Endodermal cell (in vitro differentiated cells): ENCODE results near the gene HIRIP3. TPM values are rescaled to one million over a fixed set of nuclear protein-coding genes. Genes with fewer than 3 reads are reported as not detected.

Source experiments
- DNase-seq: peaks from one replicate; pipeline ENCODE4 v3.0.0-alpha.2; 2017
- H3K27ac ChIP-seq: 2 replicates; pipeline ENCODE4 v1.5.1; 2013; ENCODE audit warnings: mild to moderate bottlenecking, low read depth, low read length, moderate library complexity
- H3K27me3 ChIP-seq: 2 replicates; pipeline ENCODE4 v1.6.1; 2013; ENCODE audit warnings: mild to moderate bottlenecking, low read length, moderate library complexity; ENCODE audit not compliant: insufficient read depth, control insufficient read depth, poor library complexity, severe bottlenecking
- H3K36me3 ChIP-seq: 2 replicates; pipeline ENCODE4 v1.7.0; 2013; ENCODE audit warnings: mild to moderate bottlenecking, low read length, moderate library complexity; ENCODE audit not compliant: control insufficient read depth, insufficient read depth
- H3K4me1 ChIP-seq: one replicate; pipeline ENCODE4 v1.7.0; 2013; ENCODE audit warnings: low read length; ENCODE audit not compliant: control insufficient read depth, insufficient read depth
- H3K4me3 ChIP-seq: 2 replicates; pipeline ENCODE4 v1.5.1; 2013; ENCODE audit warnings: mild to moderate bottlenecking, low read length, moderate library complexity
- H3K9ac ChIP-seq: 2 replicates; pipeline ENCODE4 v1.6.1; 2013; ENCODE audit warnings: mild to moderate bottlenecking, low read length, moderate library complexity; ENCODE audit not compliant: poor library complexity, severe bottlenecking; ENCODE audit errors: extremely low read depth
- H3K9me3 ChIP-seq: 2 replicates; pipeline ENCODE4 v1.6.1; 2013; ENCODE audit warnings: mild to moderate bottlenecking, low read length, moderate library complexity; ENCODE audit not compliant: control insufficient read depth
- H3K27ac Mint-ChIP-seq: 2 replicates; pipeline ENCODE4 v1.8.0; 2020; ENCODE audit warnings: mixed read lengths
- H3K27me3 Mint-ChIP-seq: 2 replicates; pipeline ENCODE4 v1.8.0; 2021; ENCODE audit warnings: mild to moderate bottlenecking, mixed read lengths; ENCODE audit not compliant: insufficient read depth
- H3K36me3 Mint-ChIP-seq: 2 replicates; pipeline ENCODE4 v1.8.0; 2020; ENCODE audit warnings: low read depth, mixed read lengths
- H3K4me1 Mint-ChIP-seq: 2 replicates; pipeline ENCODE4 v1.8.0; 2020; ENCODE audit warnings: mixed read lengths
- H3K4me3 Mint-ChIP-seq: 2 replicates; pipeline ENCODE4 v1.8.0; 2020; ENCODE audit warnings: mild to moderate bottlenecking, moderate library complexity, mixed read lengths
- H3K9me3 Mint-ChIP-seq: 2 replicates; pipeline ENCODE4 v1.8.0; 2020; ENCODE audit warnings: mild to moderate bottlenecking, mixed read lengths
- CTCF ChIP-seq: fragments of 200-600 bp; sonication (generic); conservative IDR thresholded peaks from 2 replicates; pipeline ENCODE4 v1.5.0; 2021; ENCODE audit warnings: antibody characterized with exemption, mild to moderate bottlenecking
- whole genome bisulfite sequencing, 2 experiments: methylation state at CpG; one replicate each; pipeline versions ENCODE4 v1.1.5 to v1.1.7; 2013; ENCODE audit warnings: missing lambda C conversion rate in 2 of 2, mixed read lengths in 1 of 2; ENCODE audit not compliant: insufficient coverage in 1 of 2, insufficient read length in 1 of 2; 5-methylcytosine and 5-hydroxymethylcytosine counted together
- total RNA-seq, 2 donors: library from RNA; stranded (reverse); fragmentation: NEBNext Ultra II Directional in 1 of 2; extraction: Animal tissue kit (Norgen Biotek cat#: 25700) in 1 of 2; gene quantifications; 2 replicates in 1 of 2; 3 replicates in 1 of 2; pipeline ENCODE4 v1.2.1, GENCODE V29; 2021

Gene HIRIP3
- total RNA-seq, 2 donors from 2014 or later = 9.4 to 13.9 TPM

DNA sequence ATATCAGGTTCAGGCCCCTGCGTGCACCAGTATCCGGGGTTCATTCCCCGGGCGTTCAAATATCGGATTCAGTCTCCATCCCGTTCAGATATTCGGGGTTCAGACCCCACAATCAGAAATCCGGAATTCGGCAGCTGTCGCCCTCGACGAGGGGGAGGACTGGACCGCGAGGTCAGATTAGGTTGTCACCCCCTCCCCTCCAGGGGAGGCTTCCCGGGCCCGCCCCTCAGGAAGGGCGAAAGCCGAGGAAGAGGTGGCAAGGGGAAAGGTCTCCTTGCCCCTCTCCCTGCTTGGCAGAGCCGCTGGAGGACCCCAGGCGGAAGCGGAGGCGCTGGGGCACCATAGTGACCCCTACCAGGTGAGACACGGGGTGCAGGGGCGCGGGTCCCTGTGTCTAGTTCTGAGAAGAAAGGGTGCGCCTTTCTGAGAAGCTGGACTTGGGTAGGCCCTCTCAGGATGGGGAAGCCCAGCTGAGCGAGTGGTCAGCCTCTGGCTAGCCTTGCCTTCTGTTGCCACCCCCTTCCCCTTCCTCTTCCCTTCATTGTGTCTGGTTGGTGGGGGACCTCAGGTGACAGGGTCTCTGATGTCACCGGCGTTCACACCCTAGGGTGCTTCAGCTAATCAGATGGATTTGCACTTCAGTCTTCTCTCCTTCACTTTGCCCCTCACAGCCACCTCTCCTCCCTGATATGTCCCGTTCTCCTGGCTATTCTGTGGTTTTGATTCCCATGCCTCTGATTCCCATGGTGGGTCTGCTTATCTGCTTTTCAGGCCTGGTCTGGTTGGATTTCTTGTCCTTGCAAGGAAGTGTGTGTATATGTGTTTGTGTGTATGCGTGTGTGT lies 20.9 kb downstream of the HIRIP3 start:
- Histone ChIP-seq H3K4me3 (peak overlapping the region; percentile 96), H3K9me3 (peaks cover 14% of the 10 kb centered on the region), H3K27me3 (no peaks in the 10 kb centered on the region), H3K36me3 (peaks cover 50% of the 10 kb centered on the region), H3K4me1 (peaks cover 9% of the 10 kb centered on the region), H3K9ac (peak overlapping the region; percentile 87), H3K27ac (no peak overlapping the region)
- WGBS, 2 experiments = 4 to 10% methylated on average over 12 to 30 of the region's 31 CpGs
- Mint-ChIP-seq H3K4me1 (peaks cover 21% of the 10 kb centered on the region), H3K4me3 (peak overlapping the region; percentile 90), H3K27ac (peak overlapping the region; percentile 87), H3K36me3 (peaks cover 46% of the 10 kb centered on the region), H3K9me3 (peaks cover 11% of the 10 kb centered on the region), H3K27me3 (peaks cover 4% of the 10 kb centered on the region)
- peak; percentile 64 for DNase-seq
- no peak for TF ChIP-seq CTCF

DNA sequence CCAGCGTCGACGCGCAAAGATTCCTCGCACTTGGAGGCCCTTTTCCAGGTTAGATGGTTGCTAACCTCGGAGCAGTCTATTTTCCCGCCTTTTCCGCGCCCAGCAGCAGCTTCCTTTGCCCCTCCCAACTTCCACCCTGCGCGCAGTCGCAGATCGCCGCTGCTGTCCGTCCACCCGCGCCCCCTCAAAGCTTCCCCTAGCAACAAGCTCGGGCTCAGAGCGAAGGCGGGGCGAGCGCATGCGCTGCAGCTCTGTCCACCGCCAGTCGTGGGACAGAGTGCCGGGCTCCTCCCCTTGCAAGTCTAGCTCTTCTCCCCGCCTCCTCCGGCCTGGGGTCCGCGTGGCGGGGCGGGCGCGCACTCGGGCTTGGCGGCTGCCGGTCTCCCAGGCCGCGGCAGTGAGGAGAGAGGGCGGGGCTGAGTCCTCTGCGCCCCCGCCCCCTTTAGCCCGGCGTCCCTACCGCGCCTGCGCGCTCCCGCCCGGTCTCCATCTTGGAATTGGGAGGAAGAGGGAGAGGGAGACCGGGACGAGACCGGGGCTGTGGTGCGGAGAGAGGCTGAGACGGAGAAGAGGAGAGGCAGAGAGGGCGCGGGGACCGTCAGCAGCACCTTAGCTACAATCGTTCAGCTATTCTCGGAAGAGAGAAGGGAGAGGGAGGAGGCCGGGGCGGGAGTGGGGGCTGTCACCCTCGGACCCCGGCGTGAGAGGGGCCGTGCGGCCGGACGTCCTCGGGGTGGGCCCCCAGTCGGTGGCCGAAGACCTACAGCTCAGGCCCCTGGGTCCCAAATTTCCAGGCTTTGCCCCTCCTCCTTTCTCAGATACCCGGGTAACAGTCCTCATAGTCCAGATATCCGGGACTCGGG lies 21.8 kb downstream of the HIRIP3 start, which contains the start of gene TAOK2:
TAOK2 (plus strand) TSS at position 485 of the 863 bp plus-strand sequence. CDS start 3,905 bp downstream, outside the sequence.
- H3K27me3 ChIP-seq = no peaks in the 10 kb centered on the region
- peaks cover 42% of the 10 kb centered on the region for H3K36me3 Mint-ChIP-seq
- DNase-seq = peak; percentile 100
- peaks cover 21% of the 10 kb centered on the region for H3K4me1 Mint-ChIP-seq
- peak within 1 kb of the TSS; percentile 51 for H3K27ac ChIP-seq
- H3K4me3 Mint-ChIP-seq = peak within 1 kb of the TSS; percentile 90
- peaks cover 13% of the 10 kb centered on the region for H3K9me3 Mint-ChIP-seq
- peaks cover 9% of the 10 kb centered on the region for H3K4me1 ChIP-seq
- peaks cover 45% of the 10 kb centered on the region for H3K36me3 ChIP-seq
- peaks cover 14% of the 10 kb centered on the region for H3K9me3 ChIP-seq
- peak within 1 kb of the TSS; percentile 96 for H3K4me3 ChIP-seq
- peak within 1 kb of the TSS; percentile 94 for H3K27ac Mint-ChIP-seq
- WGBS, 2 experiments = 2 to 7% methylated on average over 31 to 75 of the region's 75 CpGs
- H3K27me3 Mint-ChIP-seq = peaks cover 4% of the 10 kb centered on the region
- TF ChIP-seq CTCF = no peak
- H3K9ac ChIP-seq = peak within 1 kb of the TSS; percentile 87

DNA sequence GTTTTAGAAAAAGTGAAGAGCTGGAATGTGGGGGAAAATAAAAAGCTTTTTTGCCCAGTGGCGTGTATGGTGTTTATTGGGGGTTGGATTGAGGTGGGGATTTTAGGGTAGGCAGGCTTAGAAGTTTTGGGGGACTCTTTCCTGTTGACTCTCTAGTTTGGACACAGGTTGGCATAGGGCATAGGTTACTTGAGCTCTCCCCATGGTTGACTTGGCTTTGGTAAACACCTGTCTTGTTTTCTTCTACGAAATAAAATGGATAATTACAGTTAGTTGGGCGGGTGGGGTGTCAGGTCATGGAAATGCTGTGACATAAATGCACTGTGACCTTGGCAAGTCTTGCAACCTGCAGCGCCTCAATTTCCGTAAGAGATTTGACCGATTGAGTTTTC lies 22.4 kb downstream of the HIRIP3 start:
- no peaks in the 10 kb centered on the region for H3K27me3 ChIP-seq
- H3K27ac Mint-ChIP-seq = peak overlapping the region; percentile 44
- H3K9me3 Mint-ChIP-seq = peaks cover 13% of the 10 kb centered on the region
- no peak overlapping the region for H3K9ac ChIP-seq
- H3K27me3 Mint-ChIP-seq = peaks cover 4% of the 10 kb centered on the region
- no peak for DNase-seq
- peaks cover 14% of the 10 kb centered on the region for H3K9me3 ChIP-seq
- H3K36me3 ChIP-seq = peaks cover 45% of the 10 kb centered on the region
- peaks cover 42% of the 10 kb centered on the region for H3K36me3 Mint-ChIP-seq
- H3K4me3 ChIP-seq = no peak overlapping the region
- H3K4me3 Mint-ChIP-seq = peak overlapping the region; percentile 90
- no peak overlapping the region for H3K27ac ChIP-seq
- no peak for TF ChIP-seq CTCF
- peaks cover 21% of the 10 kb centered on the region for H3K4me1 Mint-ChIP-seq
- 79 to 85% methylated on average over 6 of the region's 6 CpGs for WGBS, 2 experiments
- H3K4me1 ChIP-seq = peaks cover 9% of the 10 kb centered on the region
